ENCODE data around the gene PFN1.

GRCh38 chr17:4901648-4902344 lies 46.5 kb downstream of the PFN1 start:
- TF ChIP-seq EZH2 (IDR thresholded peaks at IDR 0.05; ENCODE audit: insufficient read depth, poor library complexity, severe bottlenecking), result no peak
- TF ChIP-seq EZH2phosphoT487 (IDR thresholded peaks at IDR 0.05; ENCODE audit: insufficient read depth, low read depth), result no peak
